HG03066 (cell line): ENCODE measurements around the gene UBASH3B.

Experiments
- ATAC-seq: cut with Tn5 transposase; IDR thresholded peaks from one replicate; pipeline ENCODE4 v1.9.1; 2021; ENCODE audit warnings: low read depth; ENCODE audit not compliant: unreplicated experiment

The UBASH3B gene

GRCh38 chr11:122673701-122674100, 18.2 kb downstream of the UBASH3B start:
- ATAC-seq: no peak

GRCh38 chr11:122676638-122677037, 21.1 kb downstream of the UBASH3B start:
- no peak for ATAC-seq

GRCh38 chr11:122677256-122677655, 21.7 kb downstream of the UBASH3B start:
- no peak for ATAC-seq

GRCh38 chr11:122678406-122678805, 22.9 kb downstream of the UBASH3B start:
- ATAC-seq: no peak

GRCh38 chr11:122679466-122679865, 23.9 kb downstream of the UBASH3B start:
- no peak for ATAC-seq

- ATAC-seq: no peak
Observed at GRCh38 chr11:122681070-122681469, 25.5 kb downstream of the UBASH3B start.

GRCh38 chr11:122681735-122682134, 26.2 kb downstream of the UBASH3B start:
- no peak for ATAC-seq

- no peak for ATAC-seq
Observed at GRCh38 chr11:122682464-122682863, 26.9 kb downstream of the UBASH3B start.

GRCh38 chr11:122685041-122685440, 29.5 kb downstream of the UBASH3B start:
- ATAC-seq: no peak

- ATAC-seq: no peak
Observed at GRCh38 chr11:122686111-122686510, 30.6 kb downstream of the UBASH3B start.

GRCh38 chr11:122690384-122690783, 34.9 kb downstream of the UBASH3B start:
- no peak for ATAC-seq

- no peak for ATAC-seq
Observed at GRCh38 chr11:122690801-122691548, 35.5 kb downstream of the UBASH3B start.

- ATAC-seq: no peak
Observed at GRCh38 chr11:122691549-122692150, 36.1 kb downstream of the UBASH3B start.

GRCh38 chr11:122692444-122692843, 36.9 kb downstream of the UBASH3B start:
- ATAC-seq: no peak

- no peak for ATAC-seq
Observed at GRCh38 chr11:122695076-122695615, 39.6 kb downstream of the UBASH3B start.

GRCh38 chr11:122696662-122697061, 41.1 kb downstream of the UBASH3B start:
- ATAC-seq: peak; percentile 48

- ATAC-seq: peak; percentile 81
Observed at GRCh38 chr11:122697636-122698167, 42.2 kb downstream of the UBASH3B start.

GRCh38 chr11:122698392-122698791, 42.9 kb downstream of the UBASH3B start:
- no peak for ATAC-seq

- no peak for ATAC-seq
Observed at GRCh38 chr11:122700666-122701065, 45.1 kb downstream of the UBASH3B start.

- ATAC-seq: no peak
Observed at GRCh38 chr11:122701143-122701542, 45.6 kb downstream of the UBASH3B start.

GRCh38 chr11:122703541-122704272, 48.2 kb downstream of the UBASH3B start:
- ATAC-seq: no peak
